ENCODE data around the gene ACP4. TPM values are rescaled to one million over a fixed set of nuclear protein-coding genes. Genes with fewer than 3 reads are reported as not detected.

The ACP4 gene
- total and polyA plus RNA-seq, 2 experiments from 2014 or later, result not detected

- H4K20me1 ChIP-seq (ENCODE audit: insufficient read depth, poor library complexity, severe bottlenecking), result no peaks in the 10 kb centered on the region
- no peak overlapping the region for H3K27ac ChIP-seq
- peak overlapping the region; percentile 80 for H3K4me2 ChIP-seq
- TF ChIP-seq CTCF (IDR thresholded peaks at IDR 0.05; ENCODE audit: poor library complexity), result no peak
- no peak for TF ChIP-seq EZH2 (IDR thresholded peaks at IDR 0.05; ENCODE audit: borderline replicate concordance)
- no peak for TF ChIP-seq EZH2phosphoT487 (IDR thresholded peaks at IDR 0.05; ENCODE audit: low read depth, severe bottlenecking, unreplicated experiment)
- peak; percentile 77 for DNase-seq (ENCODE audit: low spot score)
- no peaks in the 10 kb centered on the region for H3K79me2 ChIP-seq
- no peak overlapping the region for H2AFZ ChIP-seq
- no peaks in the 10 kb centered on the region for H3K9me2 ChIP-seq (replicated peaks; ENCODE audit: insufficient read depth)
- no peak overlapping the region for H3K4me3 ChIP-seq
- no peaks in the 10 kb centered on the region for H3K36me3 ChIP-seq (replicated peaks; ENCODE audit: insufficient read depth, low read depth)
- H3K4me1 ChIP-seq (ENCODE audit: insufficient read depth), result peaks cover 10% of the 10 kb centered on the region
- H3K9me3 ChIP-seq (ENCODE audit: low read depth), result no peaks in the 10 kb centered on the region
- 16% methylated on average over 36 of the region's 52 CpGs for WGBS (ENCODE audit: low lambda C conversion rate, missing lambda C conversion rate)
- H3K27me3 ChIP-seq, result peaks cover 58% of the 10 kb centered on the region
Observed at GRCh38 chr19:50817941-50818858, 28.0 kb downstream of the ACP4 start.

GRCh38 chr19:50818859-50819472 is 28.8 kb downstream of the ACP4 start:
- no peak overlapping the region for H3K4me3 ChIP-seq
- no peaks in the 10 kb centered on the region for H3K9me3 ChIP-seq (ENCODE audit: low read depth)
- TF ChIP-seq CTCF (IDR thresholded peaks at IDR 0.05; ENCODE audit: poor library complexity) (no peak), EZH2phosphoT487 (IDR thresholded peaks at IDR 0.05; ENCODE audit: low read depth, severe bottlenecking, unreplicated experiment) (no peak)
- H3K79me2 ChIP-seq, result no peaks in the 10 kb centered on the region
- H3K4me1 ChIP-seq (ENCODE audit: insufficient read depth), result peaks cover 10% of the 10 kb centered on the region
- H3K9me2 ChIP-seq (replicated peaks; ENCODE audit: insufficient read depth), result no peaks in the 10 kb centered on the region
- 83% methylated on average over 12 of the region's 12 CpGs for WGBS (ENCODE audit: low lambda C conversion rate, missing lambda C conversion rate)
- H2AFZ ChIP-seq, result no peak overlapping the region
- H3K27ac ChIP-seq, result no peak overlapping the region
- DNase-seq (ENCODE audit: low spot score), result no peak
- H3K4me2 ChIP-seq, result no peak overlapping the region
- no peaks in the 10 kb centered on the region for H4K20me1 ChIP-seq (ENCODE audit: insufficient read depth, poor library complexity, severe bottlenecking)
- peaks cover 58% of the 10 kb centered on the region for H3K27me3 ChIP-seq
- H3K36me3 ChIP-seq (replicated peaks; ENCODE audit: insufficient read depth, low read depth), result no peaks in the 10 kb centered on the region

- TF ChIP-seq EZH2 (IDR thresholded peaks at IDR 0.05; ENCODE audit: borderline replicate concordance) (no peak), EZH2phosphoT487 (IDR thresholded peaks at IDR 0.05; ENCODE audit: low read depth, severe bottlenecking, unreplicated experiment) (no peak), CTCF (IDR thresholded peaks at IDR 0.05; ENCODE audit: poor library complexity) (no peak)
- Histone ChIP-seq H3K79me2 (no peaks in the 10 kb centered on the region), H3K9me2 (replicated peaks; ENCODE audit: insufficient read depth) (no peaks in the 10 kb centered on the region), H4K20me1 (ENCODE audit: insufficient read depth, poor library complexity, severe bottlenecking) (no peaks in the 10 kb centered on the region), H3K4me3 (no peak overlapping the region), H3K4me2 (peak overlapping the region; percentile 67), H3K9me3 (ENCODE audit: low read depth) (no peaks in the 10 kb centered on the region), H3K4me1 (ENCODE audit: insufficient read depth) (peaks cover 10% of the 10 kb centered on the region), H3K27me3 (peaks cover 58% of the 10 kb centered on the region), H2AFZ (no peak overlapping the region), H3K36me3 (replicated peaks; ENCODE audit: insufficient read depth, low read depth) (no peaks in the 10 kb centered on the region), H3K27ac (no peak overlapping the region)
- DNase-seq (ENCODE audit: low spot score), result no peak
- WGBS (ENCODE audit: low lambda C conversion rate, missing lambda C conversion rate), result 49% methylated on average over 8 of the region's 8 CpGs
Observed at GRCh38 chr19:50819636-50820035, 29.4 kb downstream of the ACP4 start.

Measured in hepatocyte (in vitro differentiated cells).